H9 (cell line): ENCODE measurements around the gene RNF126. TPM values are rescaled to one million over a fixed set of nuclear protein-coding genes. Genes with fewer than 3 reads are reported as not detected.

Experiments used
- DNase-seq: peaks from one replicate; pipeline ENCODE4 v3.0.0-alpha.2; 2017
- H2AFZ ChIP-seq: one replicate; pipeline ENCODE4 v1.6.1; 2013; ENCODE audit warnings: mild to moderate bottlenecking, low read length, control low read depth, moderate library complexity
- H2AK5ac ChIP-seq: 2 replicates; pipeline ENCODE4 v1.6.1; 2013; ENCODE audit warnings: low read length, control low read depth, mixed read lengths; ENCODE audit not compliant: insufficient read length
- H2BK120ac ChIP-seq: one replicate; pipeline ENCODE4 v1.6.1; 2013; ENCODE audit warnings: low read depth, mild to moderate bottlenecking, low read length, control low read depth, inconsistent platforms; ENCODE audit not compliant: poor library complexity, severe bottlenecking
- H2BK12ac ChIP-seq: 2 replicates; pipeline ENCODE4 v1.6.1; 2013; ENCODE audit warnings: low read length, control low read depth, mixed read lengths, low read depth; ENCODE audit not compliant: insufficient read length
- H2BK15ac ChIP-seq: 2 replicates; pipeline ENCODE4 v1.6.1; 2013; ENCODE audit warnings: low read depth, low read length, control low read depth
- H2BK20ac ChIP-seq: one replicate; pipeline ENCODE4 v1.6.1; 2013; ENCODE audit warnings: low read depth, mild to moderate bottlenecking, low read length, control low read depth, inconsistent platforms; ENCODE audit not compliant: poor library complexity, severe bottlenecking
- H2BK5ac ChIP-seq: 2 replicates; pipeline ENCODE4 v1.6.1; 2013; ENCODE audit warnings: low read length, control low read depth, mixed read lengths; ENCODE audit not compliant: insufficient read length
- H3K14ac ChIP-seq: 2 replicates; pipeline ENCODE4 v1.6.1; 2013; ENCODE audit warnings: low read length, control low read depth; ENCODE audit not compliant: insufficient read depth
- H3K18ac ChIP-seq: 2 replicates; pipeline ENCODE4 v1.6.1; 2013; ENCODE audit warnings: low read depth, mild to moderate bottlenecking, mixed read lengths, low read length, control low read depth; ENCODE audit not compliant: insufficient read length
- H3K23ac ChIP-seq: 2 replicates; pipeline ENCODE4 v1.6.1; 2013; ENCODE audit warnings: low read length, control low read depth, mixed read lengths, low read depth; ENCODE audit not compliant: insufficient read length
- H3K23me2 ChIP-seq: 2 replicates; pipeline ENCODE4 v1.6.1; 2013; ENCODE audit warnings: low read depth, mild to moderate bottlenecking, mixed read lengths, low read length, control low read depth; ENCODE audit not compliant: insufficient read length, poor library complexity, severe bottlenecking
- H3K27ac ChIP-seq: 2 replicates; pipeline ENCODE4 v1.5.1; 2013; ENCODE audit warnings: low read length, control low read depth, mixed read lengths, low read depth; ENCODE audit not compliant: insufficient read length
- H3K27me3 ChIP-seq: 2 replicates; pipeline ENCODE4 v1.6.1; 2013; ENCODE audit warnings: low read length, control low read depth, inconsistent platforms; ENCODE audit not compliant: insufficient read depth
- H3K4ac ChIP-seq: 2 replicates; pipeline ENCODE4 v1.6.1; 2013; ENCODE audit warnings: low read depth, mild to moderate bottlenecking, control low read depth, inconsistent platforms, low read length, moderate library complexity
- H3K4me1 ChIP-seq: 2 replicates; pipeline ENCODE4 v1.6.1; 2013; ENCODE audit warnings: low read length, control low read depth, inconsistent platforms; ENCODE audit not compliant: insufficient read depth
- H3K4me2 ChIP-seq: 2 replicates; pipeline ENCODE4 v1.6.1; 2013; ENCODE audit warnings: low read length, control low read depth, mixed read lengths; ENCODE audit not compliant: insufficient read length, insufficient read depth
- H3K56ac ChIP-seq: 2 replicates; pipeline ENCODE4 v1.6.1; 2013; ENCODE audit warnings: low read depth, mild to moderate bottlenecking, mixed read lengths, low read length, control low read depth; ENCODE audit not compliant: insufficient read length
- H3K79me1 ChIP-seq: 2 replicates; pipeline ENCODE4 v1.6.1; 2013; ENCODE audit warnings: low read depth, mild to moderate bottlenecking, moderate library complexity, low read length, control low read depth, inconsistent platforms; ENCODE audit not compliant: insufficient read depth, poor library complexity, severe bottlenecking
- H3K79me2 ChIP-seq: 2 replicates; pipeline ENCODE4 v1.6.1; 2013; ENCODE audit warnings: low read length, control low read depth, inconsistent platforms; ENCODE audit not compliant: insufficient read depth
- H3K9ac ChIP-seq: 2 replicates; pipeline ENCODE4 v1.6.1; 2013; ENCODE audit warnings: low read length, control low read depth, mixed read lengths; ENCODE audit not compliant: insufficient read length; ENCODE audit errors: extremely low read depth
- H3K9me3 ChIP-seq: one replicate; pipeline ENCODE4 v1.6.1; 2013; ENCODE audit warnings: low read depth, low read length, inconsistent platforms; ENCODE audit not compliant: control insufficient read depth
- H3T11ph ChIP-seq: one replicate; pipeline ENCODE4 v1.6.1; 2013; ENCODE audit warnings: mild to moderate bottlenecking, low read length, control low read depth, inconsistent platforms
- H4K20me1 ChIP-seq: one replicate; pipeline ENCODE4 v1.6.1; 2013; ENCODE audit not compliant: control insufficient read depth, insufficient read length, insufficient read depth
- H4K5ac ChIP-seq: 2 replicates; pipeline ENCODE4 v1.6.1; 2013; ENCODE audit warnings: low read depth, mild to moderate bottlenecking, mixed read lengths, low read length, control low read depth; ENCODE audit not compliant: insufficient read length
- H4K8ac ChIP-seq: replicated peaks from 2 replicates; pipeline ENCODE4 v1.6.1; 2013; ENCODE audit warnings: low read length, control low read depth, mixed read lengths, low read depth; ENCODE audit not compliant: insufficient read length
- H4K91ac ChIP-seq: 2 replicates; pipeline ENCODE4 v1.6.1; 2013; ENCODE audit warnings: low read depth, mild to moderate bottlenecking, moderate library complexity, mixed read lengths, low read length, control low read depth; ENCODE audit not compliant: insufficient read length
- H3K27ac Mint-ChIP-seq, 3 experiments: 2 replicates in 2 of 3; 3 replicates in 1 of 3; pipeline ENCODE4 v1.8.0; 2020 to 2021; ENCODE audit warnings: mixed read lengths in 3 of 3, mild to moderate bottlenecking in 1 of 3, moderate library complexity in 1 of 3
- H3K27me3 Mint-ChIP-seq: 2 replicates; pipeline ENCODE4 v1.8.0; 2021; ENCODE audit warnings: low read depth, mild to moderate bottlenecking, moderate library complexity, mixed read lengths
- H3K36me3 Mint-ChIP-seq, 3 experiments: 2 replicates in 2 of 3; 3 replicates in 1 of 3; pipeline ENCODE4 v1.8.0; 2020 to 2021; ENCODE audit warnings: low read depth in 3 of 3, mixed read lengths in 3 of 3; ENCODE audit not compliant: insufficient read depth in 1 of 3
- H3K4me1 Mint-ChIP-seq, 2 experiments: 2 replicates each; pipeline ENCODE4 v1.8.0; 2020; ENCODE audit warnings: mixed read lengths in 2 of 2
- H3K4me3 Mint-ChIP-seq, 2 experiments: 2 replicates in 1 of 2; 3 replicates in 1 of 2; pipeline ENCODE4 v1.8.0; 2020 to 2021; ENCODE audit warnings: mild to moderate bottlenecking in 2 of 2, mixed read lengths in 2 of 2, moderate library complexity in 1 of 2
- H3K9me3 Mint-ChIP-seq, 2 experiments: 2 replicates in 1 of 2; 3 replicates in 1 of 2; pipeline ENCODE4 v1.8.0; 2020; ENCODE audit warnings: mild to moderate bottlenecking in 2 of 2, mixed read lengths in 2 of 2, moderate library complexity in 1 of 2
- WGBS: extraction: QIAGEN DNeasy Blood & Tissue Kit; methylation state at CpG from one replicate; pipeline ENCODE4 v1.1.7; 2013; ENCODE audit warnings: missing lambda C conversion rate, low lambda C conversion rate, mixed read lengths; ENCODE audit not compliant: insufficient read length; ENCODE audit errors: extremely low coverage; 5-methylcytosine and 5-hydroxymethylcytosine counted together
- total RNA-seq: library from RNA; stranded (reverse); gene quantifications from 2 replicates; pipeline ENCODE4 v1.2.1, GENCODE V29; 2021
- TF ChIP-seq, protein P1 (sequence below): fragments of 200-600 bp; sonication (generic); conservative IDR thresholded peaks from 3 replicates; pipeline ENCODE4 v1.8.0; 2021; ENCODE audit warnings: antibody characterized with exemption, mild to moderate bottlenecking

RNF126 gene
- total RNA-seq, 1 experiment from 2014 or later = 81.9 TPM

DNA sequence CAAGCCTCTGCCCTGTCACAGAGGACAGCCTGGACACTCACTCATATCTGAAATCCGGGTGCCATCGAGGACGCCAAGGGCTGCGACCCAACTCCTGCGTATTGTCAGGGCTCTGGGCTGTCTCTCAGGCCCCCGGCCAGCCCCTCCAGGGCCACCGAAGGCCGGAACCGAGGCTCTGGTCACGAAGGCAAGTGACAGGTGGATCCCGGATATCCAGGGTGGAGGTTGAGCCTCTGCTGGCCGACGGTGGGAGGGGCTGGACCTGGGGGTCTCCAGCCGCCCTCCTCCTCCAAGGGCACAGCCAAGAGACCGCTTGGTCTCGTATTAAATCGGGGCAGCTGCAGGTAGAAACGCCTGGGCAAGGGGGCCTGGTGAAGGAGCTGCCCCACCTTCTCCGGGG lies 5.4 kb downstream of the RNF126 start:
- H2BK15ac ChIP-seq = no peak overlapping the region
- H2BK5ac ChIP-seq = no peak overlapping the region
- WGBS = no CpG with 5 or more reads among the region's 19 CpGs
- no peak overlapping the region for H2BK20ac ChIP-seq
- Mint-ChIP-seq H3K4me3 (no peak overlapping the region), H3K36me3 (peaks cover 3 to 16% (median 10%) of the 10 kb centered on the region in 3 experiments; a peak in 6 of 7 replicates), H3K27me3 (no peaks in the 10 kb centered on the region; the same call in 1 of the 2 replicates), H3K4me1 (peaks cover 13 to 18% of the 10 kb centered on the region in 2 experiments), H3K9me3 (no peaks in the 10 kb centered on the region; a peak in 2 of 5 replicates), H3K27ac (peak overlapping the region; percentile 16 to 94 (median 44); a peak in 3 of 7 replicates)
- H3K79me2 ChIP-seq = peaks cover 82% of the 10 kb centered on the region
- H4K5ac ChIP-seq = no peak overlapping the region
- H3K18ac ChIP-seq = no peak overlapping the region
- no peak for DNase-seq
- peaks cover 4% of the 10 kb centered on the region for H3K23me2 ChIP-seq
- no peak overlapping the region for H3K14ac ChIP-seq
- no peaks in the 10 kb centered on the region for H3K27me3 ChIP-seq
- H3K9ac ChIP-seq = no peak overlapping the region
- H4K91ac ChIP-seq = no peak overlapping the region
- H4K20me1 ChIP-seq = peaks cover 15% of the 10 kb centered on the region
- no peak overlapping the region for H2AK5ac ChIP-seq
- peaks cover 7% of the 10 kb centered on the region for H3K79me1 ChIP-seq
- no peak overlapping the region for H4K8ac ChIP-seq
- H3T11ph ChIP-seq = no peak overlapping the region
- H3K27ac ChIP-seq = no peak overlapping the region
- H3K9me3 ChIP-seq = no peaks in the 10 kb centered on the region
- H3K23ac ChIP-seq = no peak overlapping the region
- no peak overlapping the region for H2AFZ ChIP-seq
- no peak overlapping the region for H3K56ac ChIP-seq
- H3K4ac ChIP-seq = no peak overlapping the region
- H2BK120ac ChIP-seq = no peak overlapping the region
- TF ChIP-seq, protein P1, sequence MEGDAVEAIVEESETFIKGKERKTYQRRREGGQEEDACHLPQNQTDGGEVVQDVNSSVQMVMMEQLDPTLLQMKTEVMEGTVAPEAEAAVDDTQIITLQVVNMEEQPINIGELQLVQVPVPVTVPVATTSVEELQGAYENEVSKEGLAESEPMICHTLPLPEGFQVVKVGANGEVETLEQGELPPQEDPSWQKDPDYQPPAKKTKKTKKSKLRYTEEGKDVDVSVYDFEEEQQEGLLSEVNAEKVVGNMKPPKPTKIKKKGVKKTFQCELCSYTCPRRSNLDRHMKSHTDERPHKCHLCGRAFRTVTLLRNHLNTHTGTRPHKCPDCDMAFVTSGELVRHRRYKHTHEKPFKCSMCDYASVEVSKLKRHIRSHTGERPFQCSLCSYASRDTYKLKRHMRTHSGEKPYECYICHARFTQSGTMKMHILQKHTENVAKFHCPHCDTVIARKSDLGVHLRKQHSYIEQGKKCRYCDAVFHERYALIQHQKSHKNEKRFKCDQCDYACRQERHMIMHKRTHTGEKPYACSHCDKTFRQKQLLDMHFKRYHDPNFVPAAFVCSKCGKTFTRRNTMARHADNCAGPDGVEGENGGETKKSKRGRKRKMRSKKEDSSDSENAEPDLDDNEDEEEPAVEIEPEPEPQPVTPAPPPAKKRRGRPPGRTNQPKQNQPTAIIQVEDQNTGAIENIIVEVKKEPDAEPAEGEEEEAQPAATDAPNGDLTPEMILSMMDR = no peak
- H3K4me2 ChIP-seq = no peak overlapping the region
- no peak overlapping the region for H2BK12ac ChIP-seq
- H3K4me1 ChIP-seq = no peaks in the 10 kb centered on the region; the same call in 1 of the 2 replicates
